Measurements from ENCODE around the gene ZNF641. TPM values are rescaled to one million over a fixed set of nuclear protein-coding genes. Genes with fewer than 3 reads are reported as not detected.

The ZNF641 gene
- total and polyA plus RNA-seq, 4 donors, result 3.0 to 15.8 (median 6.1) TPM

- H3K36me3 ChIP-seq (ENCODE audit: control insufficient read depth in 4 of 4, insufficient read depth in 3 of 4, low read depth in 1 of 4, low read length in 3 of 4), result no peaks in the 10 kb centered on the region
- no peaks in the 10 kb centered on the region for H3K4me1 ChIP-seq (ENCODE audit: control insufficient read depth in 4 of 4, insufficient read depth in 4 of 4, low read length in 3 of 4)
- no peaks in the 10 kb centered on the region for H3K9me3 ChIP-seq (ENCODE audit: control insufficient read depth in 4 of 4, low read length in 3 of 4)
- H3K27ac ChIP-seq (ENCODE audit: low read depth in 1 of 2, low read length in 2 of 2), result no peak overlapping the region
- H3K4me3 ChIP-seq (ENCODE audit: low read depth in 1 of 3, low read length in 3 of 3), result no peak overlapping the region
- TF ChIP-seq ZBTB33 (IDR thresholded peaks at IDR 0.05), result no peak
- TF ChIP-seq CTCF (IDR thresholded peaks at IDR 0.05; ENCODE audit: low read depth, low read length, missing input control), result no peak
- no peak for TF ChIP-seq HNF4G (IDR thresholded peaks at IDR 0.05)
- TF ChIP-seq SP1 (IDR thresholded peaks at IDR 0.05), result no peak
- no peak for TF ChIP-seq HNF4A (conservative IDR thresholded peaks at IDR 0.05)
- no peak for TF ChIP-seq FOXA1 (IDR thresholded peaks at IDR 0.05)
- WGBS, result 83% methylated on average over 2 of the region's 2 CpGs
- no peak for DNase-seq (ENCODE audit: low spot score)
- H3K27me3 ChIP-seq (ENCODE audit: control insufficient read depth in 4 of 4, insufficient read depth in 4 of 4, low read length in 3 of 4), result peaks cover 0 to 4% (median 1%) of the 10 kb centered on the region in 4 donors
- H3K9ac ChIP-seq (ENCODE audit: low read depth in 1 of 2, low read length in 2 of 2), result no peak overlapping the region
Measured at GRCh38 chr12:48291511-48291910, 59.2 kb downstream of the ZNF641 start.

GRCh38 chr12:48288387-48289268 is 62.1 kb downstream of the ZNF641 start:
- Histone ChIP-seq H3K9me3 (ENCODE audit: control insufficient read depth in 4 of 4, low read length in 3 of 4) (no peaks in the 10 kb centered on the region), H3K4me3 (ENCODE audit: low read depth in 1 of 3, low read length in 3 of 3) (no peak overlapping the region), H3K4me1 (ENCODE audit: control insufficient read depth in 4 of 4, insufficient read depth in 4 of 4, low read length in 3 of 4) (no peaks in the 10 kb centered on the region), H3K27me3 (ENCODE audit: control insufficient read depth in 4 of 4, insufficient read depth in 4 of 4, low read length in 3 of 4) (peaks cover 0 to 2% (median 1%) of the 10 kb centered on the region in 4 donors), H3K27ac (ENCODE audit: low read depth in 1 of 2, low read length in 2 of 2) (no peak overlapping the region), H3K36me3 (ENCODE audit: control insufficient read depth in 4 of 4, insufficient read depth in 3 of 4, low read depth in 1 of 4, low read length in 3 of 4) (no peaks in the 10 kb centered on the region), H3K9ac (ENCODE audit: low read depth in 1 of 2, low read length in 2 of 2) (no peak overlapping the region)
- no peak for DNase-seq (ENCODE audit: low spot score)
- TF ChIP-seq MAX (IDR thresholded peaks at IDR 0.05) (no peak), HNF4A (conservative IDR thresholded peaks at IDR 0.05) (no peak), RAD21 (IDR thresholded peaks at IDR 0.05) (no peak), ATF3 (IDR thresholded peaks at IDR 0.05) (no peak), GABPA (IDR thresholded peaks at IDR 0.05 in 1 of 2, conservative IDR thresholded peaks at IDR 0.05 in 1 of 2) (no peak), YY1 (IDR thresholded peaks at IDR 0.05) (no peak), SP1 (IDR thresholded peaks at IDR 0.05) (no peak), NR2F2 (IDR thresholded peaks at IDR 0.05) (no peak), CTCF (IDR thresholded peaks at IDR 0.05; ENCODE audit: low read depth, low read length, missing input control) (no peak), REST (IDR thresholded peaks at IDR 0.05) (no peak), ZBTB33 (IDR thresholded peaks at IDR 0.05) (no peak)
- 58% methylated on average over 6 of the region's 6 CpGs for WGBS

All from liver (tissue), 9 donors.